ENCODE data around the gene RSPH1.

RSPH1 gene

GRCh38 chr21:42461881-42462877 is 33.8 kb downstream of the RSPH1 start:
- ATAC-seq = no peak

GRCh38 chr21:42461185-42461520 is 34.9 kb downstream of the RSPH1 start:
- no peak for ATAC-seq

- ATAC-seq = peak; percentile 36 to 41
Measured at GRCh38 chr21:42460391-42461184, 35.4 kb downstream of the RSPH1 start.

GRCh38 chr21:42459546-42460215 is 36.3 kb downstream of the RSPH1 start:
- ATAC-seq = no peak

- no peak for ATAC-seq
Measured at GRCh38 chr21:42459082-42459460, 37.0 kb downstream of the RSPH1 start.

GRCh38 chr21:42456457-42456856 is 39.6 kb downstream of the RSPH1 start:
- peak; percentile 98 for ATAC-seq

GRCh38 chr21:42455754-42456440 is 40.1 kb downstream of the RSPH1 start:
- ATAC-seq = no peak

GRCh38 chr21:42455196-42455595 is 40.8 kb downstream of the RSPH1 start:
- no peak for ATAC-seq

- ATAC-seq = no peak
Measured at GRCh38 chr21:42454786-42455185, 41.2 kb downstream of the RSPH1 start.

- ATAC-seq = no peak
Measured at GRCh38 chr21:42453986-42454570, 41.9 kb downstream of the RSPH1 start.

- ATAC-seq = no peak
Measured at GRCh38 chr21:42453224-42453985, 42.6 kb downstream of the RSPH1 start.

- no peak for ATAC-seq
Measured at GRCh38 chr21:42452401-42453223, 43.4 kb downstream of the RSPH1 start.

GRCh38 chr21:42451941-42452340 is 44.1 kb downstream of the RSPH1 start:
- ATAC-seq = no peak

GRCh38 chr21:42448686-42449085 is 47.3 kb downstream of the RSPH1 start:
- no peak for ATAC-seq

GRCh38 chr21:42447732-42448131 is 48.3 kb downstream of the RSPH1 start:
- no peak for ATAC-seq

GRCh38 chr21:42447182-42447581 is 48.8 kb downstream of the RSPH1 start:
- ATAC-seq = no peak

GRCh38 chr21:42446531-42446930 is 49.5 kb downstream of the RSPH1 start:
- ATAC-seq = peak; percentile 35 to 36

GRCh38 chr21:42445311-42445710 is 50.7 kb downstream of the RSPH1 start:
- no peak for ATAC-seq

- ATAC-seq = no peak
Measured at GRCh38 chr21:42444745-42445059, 51.3 kb downstream of the RSPH1 start.

GRCh38 chr21:42443876-42444744 is 51.9 kb downstream of the RSPH1 start:
- ATAC-seq = no peak

Data from activated CD4-positive, CD25-positive, alpha-beta regulatory T cell treated with anti-CD3 and anti-CD28 coated beads, Interleukin-2, amount 50 U/mL, for 24 hours (primary cell).